CD4-positive, alpha-beta T cell treated with Interleukin-1 beta for 1 hour (primary cell): Measurements from ENCODE around the gene LSM7.
"Not testable (repeated sequence)": the region's sequence is repeated elsewhere in the genome, so short reads cannot be mapped to it uniquely, and the experiment has no call there.

Experiments
- DNase-seq, 2 donors: peaks; one replicate each; pipeline ENCODE4 v3.0.0-alpha.2; 2020 to 2022

LSM7 gene

GRCh38 chr19:2354670-2355069 lies 26.3 kb upstream of the LSM7 start:
- no peak for DNase-seq

DNA sequence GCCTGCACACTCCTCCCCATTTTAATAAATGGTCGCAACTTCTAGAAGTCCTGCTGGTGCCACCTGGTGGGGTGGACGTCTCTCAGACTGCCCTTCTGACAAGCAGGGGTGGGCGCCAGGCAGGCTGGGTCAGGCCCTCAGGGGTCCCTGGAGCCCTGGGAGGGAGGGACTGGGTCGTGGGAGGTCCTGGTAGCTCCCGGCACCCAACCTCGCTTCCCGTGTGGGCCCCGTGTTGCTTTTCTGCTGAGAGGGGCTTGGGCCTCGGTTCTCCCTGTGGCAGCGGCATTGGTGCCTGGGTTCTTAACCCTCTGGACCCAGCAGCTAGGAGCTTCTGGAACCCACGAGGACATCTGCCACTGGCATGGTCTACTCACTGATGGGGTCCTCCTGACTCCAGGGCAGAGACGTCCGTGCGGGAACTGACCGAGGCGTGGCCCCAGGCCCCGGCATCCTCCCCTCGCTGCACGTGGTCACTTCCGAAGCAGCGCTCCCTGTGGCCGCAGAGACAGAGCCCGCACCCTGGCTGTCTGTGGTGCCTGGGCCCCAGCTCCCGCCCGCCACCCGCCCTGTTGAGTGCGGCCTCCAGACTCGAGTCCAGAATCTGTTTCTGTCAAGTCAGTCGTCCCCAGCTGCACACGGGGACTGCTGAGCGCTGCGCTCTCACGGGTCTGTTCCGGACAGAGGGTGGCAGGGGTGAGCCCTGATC lies 25.7 kb upstream of the LSM7 start:
- no peak for DNase-seq

DNA sequence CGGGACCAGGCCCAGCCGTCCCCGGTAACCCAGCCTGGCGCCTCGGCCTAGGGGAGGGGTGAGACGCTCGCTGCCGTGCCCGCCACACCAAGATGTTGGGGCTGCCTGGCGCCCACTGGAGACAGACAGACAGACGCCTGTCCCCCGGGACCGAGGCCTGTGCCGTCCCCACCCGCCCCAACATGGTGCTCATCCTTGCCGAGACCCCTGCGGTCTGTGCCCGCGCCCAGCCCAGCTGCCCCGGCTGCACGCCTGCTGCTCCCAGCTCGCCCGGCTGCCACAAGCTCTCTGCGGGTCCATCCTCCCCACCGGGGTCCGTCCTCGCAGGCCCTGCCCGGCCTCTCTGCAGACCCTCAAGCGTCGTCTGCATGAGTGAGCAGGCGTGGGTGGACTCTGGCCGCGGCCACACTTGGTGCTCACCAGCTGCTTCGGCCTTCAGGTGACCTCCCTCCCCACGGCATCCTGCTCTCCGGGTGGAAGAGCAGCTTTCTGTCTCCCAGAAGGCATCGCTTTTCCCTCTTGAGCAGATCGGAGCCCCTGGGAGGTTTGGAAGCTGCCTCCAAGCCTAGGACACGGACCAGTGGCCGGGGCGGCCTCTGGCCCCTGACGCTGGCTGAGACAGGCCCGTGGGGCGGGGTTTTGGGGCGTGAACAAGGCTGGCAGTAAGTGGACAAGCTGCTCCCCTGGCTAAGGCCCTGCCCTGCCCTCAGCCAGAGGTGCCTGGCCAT lies 24.9 kb upstream of the LSM7 start:
- DNase-seq: no peak

- DNase-seq: no peak
These were observed 23.7 kb upstream of the LSM7 start for GRCh38 chr19:2352121-2352520.

DNA sequence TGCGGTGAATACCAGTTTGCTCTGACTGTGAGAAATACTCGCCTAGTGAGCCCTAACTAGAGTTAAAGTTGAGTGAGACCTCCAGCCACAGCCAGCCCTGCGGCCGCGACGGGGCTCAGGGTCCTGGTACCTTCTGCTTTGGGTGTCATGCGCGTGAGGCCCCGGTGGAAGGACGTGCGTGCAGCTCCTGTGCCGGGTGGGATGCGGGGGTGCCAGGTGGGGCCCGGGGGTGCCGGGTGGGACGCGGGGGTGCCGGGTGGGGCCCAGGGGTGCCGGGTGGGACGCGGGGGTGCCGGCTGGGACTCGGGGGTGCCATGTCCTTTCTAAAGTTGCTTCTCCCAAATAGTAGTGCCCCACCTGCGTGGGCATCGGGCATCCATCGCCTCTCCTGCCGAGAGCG lies 23.2 kb upstream of the LSM7 start:
- no peak for DNase-seq

GRCh38 chr19:2350656-2351055 lies 22.3 kb upstream of the LSM7 start:
- no peak for DNase-seq

GRCh38 chr19:2349818-2350217 lies 21.4 kb upstream of the LSM7 start:
- not testable (repeated sequence) for DNase-seq

- no peak for DNase-seq
These were observed 17.6 kb upstream of the LSM7 start for GRCh38 chr19:2345794-2346663.

- DNase-seq: no peak
These were observed 16.7 kb upstream of the LSM7 start for GRCh38 chr19:2345076-2345475.

DNA sequence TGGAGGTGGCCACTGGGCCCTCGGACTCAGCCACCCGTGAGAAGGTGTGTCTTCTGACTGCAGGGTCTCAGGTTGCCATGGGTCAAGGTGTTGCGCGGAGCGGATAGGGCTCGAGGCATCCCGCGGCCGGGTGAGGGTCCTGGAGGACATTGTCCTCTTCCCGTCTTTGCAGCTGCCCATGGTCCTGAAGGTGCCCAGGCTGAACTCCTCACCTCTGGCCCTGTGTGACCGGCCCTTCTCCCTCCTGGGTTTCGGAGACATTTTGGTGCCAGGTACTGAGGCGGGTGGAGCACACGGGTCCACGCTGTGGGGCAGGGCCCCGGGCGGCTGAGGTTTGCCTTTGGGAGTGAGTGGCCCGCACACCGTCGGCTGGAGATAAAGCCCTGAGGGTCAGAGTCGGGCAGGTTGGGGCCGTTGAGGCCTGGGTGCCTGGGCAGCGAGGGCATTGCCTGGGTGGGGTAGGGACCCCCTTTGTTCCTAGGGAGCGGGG lies 16.0 kb upstream of the LSM7 start:
- DNase-seq: no peak

- DNase-seq: no peak
These were observed 15.1 kb upstream of the LSM7 start for GRCh38 chr19:2343289-2343982.

DNA sequence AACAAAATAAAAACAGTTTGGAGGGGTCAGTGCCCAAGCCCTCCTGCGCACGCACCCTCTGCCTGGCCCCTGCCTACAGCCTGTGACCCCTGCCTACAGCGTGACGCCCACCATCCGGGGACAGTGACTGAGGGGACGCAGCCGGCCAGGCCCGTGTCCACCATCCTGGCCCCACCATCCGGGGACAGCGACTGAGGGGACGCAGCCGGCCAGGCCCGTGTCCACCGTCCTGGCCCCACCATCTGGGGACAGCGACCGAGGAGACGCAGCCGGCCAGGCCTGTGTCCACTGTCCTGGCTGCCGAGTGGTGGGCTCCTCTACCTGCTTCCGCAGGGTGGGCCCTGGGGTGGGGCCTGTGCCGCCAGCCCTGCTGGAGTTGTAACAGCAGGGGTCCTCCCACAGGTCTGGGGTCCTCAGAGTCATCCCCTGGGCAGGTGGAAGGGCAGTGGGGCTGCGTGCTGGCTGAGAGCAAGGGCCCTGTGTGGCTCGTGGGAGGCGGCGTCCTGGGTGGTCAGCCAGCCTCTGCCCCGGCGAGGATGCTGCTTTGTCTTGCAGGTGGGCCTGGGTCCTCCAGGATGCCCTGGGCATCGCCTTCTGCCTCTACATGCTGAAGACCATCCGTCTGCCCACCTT lies 14.4 kb upstream of the LSM7 start:
- no peak for DNase-seq

DNA sequence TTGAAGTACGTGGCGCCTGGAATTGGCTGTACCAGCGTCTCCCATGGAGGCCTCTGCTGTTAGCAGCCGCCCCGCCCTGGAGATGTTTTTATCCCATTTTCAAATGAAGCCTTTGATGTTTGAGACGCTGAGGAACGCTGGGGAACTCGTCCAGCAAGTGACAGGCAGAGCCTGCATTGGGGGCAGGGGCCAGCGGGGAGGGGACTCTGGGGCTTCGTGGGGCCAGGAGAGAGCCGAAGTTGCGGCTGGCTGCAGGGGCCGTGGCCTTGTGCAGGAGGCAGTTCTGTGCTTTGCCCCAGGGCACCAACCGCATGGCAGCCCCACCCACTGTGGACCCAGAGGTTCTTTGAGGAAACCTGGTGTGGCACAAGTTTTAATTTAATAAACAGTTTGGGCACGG lies 13.6 kb upstream of the LSM7 start:
- no peak for DNase-seq

DNA sequence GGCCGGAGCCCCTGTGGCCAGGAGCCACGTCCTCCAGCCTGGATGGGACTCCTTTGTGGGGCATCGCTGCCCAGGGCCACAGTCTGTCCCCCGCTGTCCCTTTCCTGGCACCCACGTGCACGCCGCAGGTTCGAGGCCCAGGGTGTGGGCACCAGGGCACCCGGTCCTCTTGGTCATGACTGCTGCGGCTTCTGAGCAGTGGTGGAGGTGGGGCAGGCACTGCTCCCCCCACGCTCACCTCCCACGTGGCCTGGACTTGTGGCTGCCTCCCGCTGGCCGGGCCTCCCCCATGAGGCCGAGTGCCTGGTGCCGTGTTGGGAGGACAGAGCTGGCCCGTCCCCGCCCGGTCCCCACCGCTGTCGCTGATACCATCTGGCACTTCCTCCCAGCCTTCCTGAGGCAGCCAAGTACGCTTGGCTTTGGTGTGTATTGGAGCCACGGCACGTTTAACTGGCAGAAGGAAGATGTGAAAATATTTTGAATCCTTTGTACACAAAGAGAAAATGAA lies 12.9 kb upstream of the LSM7 start:
- no peak for DNase-seq

GRCh38 chr19:2340496-2341243 lies 12.3 kb upstream of the LSM7 start:
- DNase-seq: no peak

DNA sequence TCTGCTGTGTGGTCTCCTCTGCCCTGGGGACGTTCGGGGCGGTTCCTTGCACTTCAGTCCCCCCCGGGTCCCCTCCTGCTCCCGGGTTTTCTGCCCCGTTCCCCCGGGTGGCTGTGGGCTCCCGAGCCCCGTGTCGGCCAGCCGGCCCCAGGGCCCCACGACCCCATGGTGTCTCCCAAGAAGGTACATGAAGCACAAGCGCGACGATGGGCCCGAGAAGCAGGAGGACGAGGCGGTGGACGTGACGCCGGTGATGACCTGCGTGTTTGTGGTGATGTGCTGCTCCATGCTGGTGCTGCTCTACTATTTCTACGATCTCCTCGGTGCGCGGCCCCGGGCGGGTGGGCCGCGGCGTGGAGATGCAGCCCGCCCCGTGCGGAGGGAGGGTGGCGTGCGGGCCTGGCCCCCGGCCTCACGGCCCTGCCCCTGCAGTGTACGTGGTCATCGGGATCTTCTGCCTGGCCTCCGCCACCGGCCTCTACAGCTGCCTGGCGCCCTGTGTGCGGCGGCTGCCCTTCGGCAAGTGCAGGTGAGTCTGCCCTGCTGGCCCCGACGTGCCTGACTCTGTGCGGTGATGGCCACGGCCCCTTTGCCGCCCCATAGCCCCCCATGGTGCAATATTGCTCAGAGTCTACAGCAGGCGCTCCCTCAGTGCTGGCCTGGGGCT lies 11.4 kb upstream of the LSM7 start:
- DNase-seq: no peak

GRCh38 chr19:2338751-2339643 lies 10.6 kb upstream of the LSM7 start:
- no peak for DNase-seq

DNA sequence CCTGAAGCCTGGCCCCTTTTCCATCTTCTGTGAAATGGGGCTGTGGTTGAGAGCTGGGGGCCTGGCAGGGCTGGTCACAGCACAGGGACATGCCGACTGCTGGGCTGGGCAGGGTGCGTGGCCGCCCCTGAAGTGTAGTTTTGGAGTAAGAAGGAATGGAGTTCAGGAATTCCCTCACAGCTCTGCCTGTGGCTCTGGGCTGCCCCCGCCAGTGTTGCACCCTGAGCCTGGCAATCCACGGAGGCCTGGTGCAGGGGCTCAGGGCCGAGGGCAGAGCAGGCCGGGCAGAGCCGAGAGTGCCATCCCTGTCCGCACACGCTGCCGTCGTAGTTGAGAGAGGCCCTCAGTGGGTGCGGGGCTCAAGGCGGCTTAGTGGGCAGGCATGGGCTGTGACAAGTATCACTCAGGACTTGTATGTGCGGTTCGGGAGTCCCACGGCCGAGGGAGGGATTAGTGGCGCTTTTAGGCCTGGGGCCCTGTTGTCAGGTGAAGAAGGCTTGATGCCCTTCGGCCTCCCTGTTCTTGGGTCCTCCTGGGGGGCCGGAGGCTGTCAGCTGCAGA lies 9.7 kb upstream of the LSM7 start:
- no peak for DNase-seq

DNA sequence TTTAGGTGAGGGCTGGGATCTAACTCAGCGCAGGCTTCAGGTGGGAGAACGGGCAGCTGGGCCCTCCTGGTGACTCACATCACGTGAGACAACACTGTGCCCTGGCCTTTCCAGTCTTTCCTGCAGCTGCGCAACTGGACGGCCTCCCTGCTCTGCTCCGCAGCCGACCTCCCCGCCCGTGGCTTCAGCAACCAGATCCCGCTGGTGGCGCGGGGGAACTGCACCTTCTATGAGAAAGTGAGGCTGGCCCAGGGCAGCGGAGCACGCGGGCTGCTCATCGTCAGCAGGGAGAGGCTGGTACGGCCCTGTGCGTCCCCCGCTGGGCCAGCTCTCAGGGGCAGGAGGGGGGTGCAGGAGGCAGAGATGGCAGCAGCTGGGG lies 8.9 kb upstream of the LSM7 start:
- no peak for DNase-seq
